Brain microvascular endothelial cell (primary cell): ENCODE results near the gene COL21A1.

ENCODE experiments used
- DNase-seq: peaks from one replicate; pipeline ENCODE4 v3.0.0-alpha.2; 2020
- H3K27ac ChIP-seq: fragments of 250-450 bp; sonication (Bioruptor Pico); 2 replicates; pipeline ENCODE4 v1.5.1; 2020; ENCODE audit warnings: mild to moderate bottlenecking, moderate library complexity
- H3K27me3 ChIP-seq: fragments of 250-450 bp; sonication (Bioruptor Pico); replicated peaks from 2 replicates; pipeline ENCODE4 v1.5.1; 2020; ENCODE audit warnings: mild to moderate bottlenecking
- H3K36me3 ChIP-seq: fragments of 250-450 bp; sonication (Bioruptor Pico); replicated peaks from 2 replicates; pipeline ENCODE4 v1.5.1; 2020; ENCODE audit warnings: mild to moderate bottlenecking
- H3K4me3 ChIP-seq: 2 replicates; pipeline ENCODE4 v1.5.1; 2011; ENCODE audit warnings: low read depth, mild to moderate bottlenecking, control low read depth, low read length, moderate library complexity
- CTCF ChIP-seq: IDR thresholded peaks from 2 replicates; pipeline ENCODE4 v1.5.1; 2011; ENCODE audit warnings: low read depth, mild to moderate bottlenecking, moderate library complexity, low read length, control low read depth, inconsistent platforms; ENCODE audit errors: missing control alignments
- in situ Hi-C: cut with HindIII; loops from 2 replicates; pipeline ENCODE4 v1.10.0; 2017; ENCODE audit warnings: low sequenced_read_pairs, low pct_ligation_motif_present

The COL21A1 gene

DNA sequence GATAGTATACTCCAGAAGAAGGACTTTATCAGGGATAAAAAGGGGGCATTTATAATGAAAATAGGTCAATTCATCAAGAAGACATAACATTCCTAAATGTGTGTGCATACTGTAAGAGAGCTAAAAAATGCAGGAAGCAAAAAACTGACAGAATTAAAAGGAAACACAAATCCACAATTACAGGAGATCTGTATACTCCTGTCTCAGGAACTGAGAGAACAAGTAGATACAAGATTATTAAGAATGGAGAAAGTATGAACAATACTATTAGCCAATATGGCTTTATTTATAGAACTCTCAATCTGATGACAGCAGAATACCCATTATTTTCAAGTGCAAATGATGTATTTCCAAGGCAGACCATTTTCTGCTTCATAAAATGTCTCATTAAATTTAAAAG lies 204.3 kb downstream of the COL21A1 start:
- no peak for TF ChIP-seq CTCF
- DNase-seq, result no peak
- in situ Hi-C loops, result no loop called here
- no peak overlapping the region for H3K4me3 ChIP-seq
- no peaks in the 10 kb centered on the region for H3K27me3 ChIP-seq
- H3K36me3 ChIP-seq, result no peaks in the 10 kb centered on the region
- no peak overlapping the region for H3K27ac ChIP-seq

- no peak overlapping the region for H3K27ac ChIP-seq
- no peaks in the 10 kb centered on the region for H3K27me3 ChIP-seq
- no peaks in the 10 kb centered on the region for H3K36me3 ChIP-seq
- TF ChIP-seq CTCF, result no peak
- DNase-seq, result no peak
- in situ Hi-C loops, result no loop called here
- H3K4me3 ChIP-seq, result no peak overlapping the region
Observed at GRCh38 chr6:56041591-56041990, 205.8 kb downstream of the COL21A1 start.

- Histone ChIP-seq H3K27me3 (no peaks in the 10 kb centered on the region), H3K4me3 (no peak overlapping the region), H3K27ac (peak overlapping the region; percentile 60), H3K36me3 (no peaks in the 10 kb centered on the region)
- in situ Hi-C loops, result no loop called here
- DNase-seq, result peak; percentile 22
- no peak for TF ChIP-seq CTCF
Observed at GRCh38 chr6:56040889-56041301, 206.5 kb downstream of the COL21A1 start.

DNA sequence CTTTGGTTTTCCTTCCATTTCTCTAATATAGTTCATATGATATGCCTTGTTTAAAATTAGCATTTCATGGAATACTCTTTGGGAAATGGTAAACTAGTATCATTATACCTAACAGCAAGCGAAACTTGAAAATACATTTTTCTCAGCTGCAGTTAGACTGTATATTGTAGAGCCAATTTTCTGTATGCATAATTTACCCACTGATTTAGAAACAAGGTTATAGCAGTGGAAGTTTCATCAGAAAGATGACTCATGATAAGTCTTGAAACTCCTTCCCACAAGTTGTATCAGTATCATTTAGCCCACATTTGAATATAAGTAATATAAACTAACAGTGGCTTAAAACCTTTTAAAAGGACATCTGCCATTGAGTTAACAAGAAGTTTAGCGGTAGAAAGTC lies 207.2 kb downstream of the COL21A1 start:
- H3K36me3 ChIP-seq, result no peaks in the 10 kb centered on the region
- no peaks in the 10 kb centered on the region for H3K27me3 ChIP-seq
- H3K27ac ChIP-seq, result peak overlapping the region; percentile 60
- TF ChIP-seq CTCF, result no peak
- no peak overlapping the region for H3K4me3 ChIP-seq
- DNase-seq, result no peak
- in situ Hi-C loops, result no loop called here

DNA sequence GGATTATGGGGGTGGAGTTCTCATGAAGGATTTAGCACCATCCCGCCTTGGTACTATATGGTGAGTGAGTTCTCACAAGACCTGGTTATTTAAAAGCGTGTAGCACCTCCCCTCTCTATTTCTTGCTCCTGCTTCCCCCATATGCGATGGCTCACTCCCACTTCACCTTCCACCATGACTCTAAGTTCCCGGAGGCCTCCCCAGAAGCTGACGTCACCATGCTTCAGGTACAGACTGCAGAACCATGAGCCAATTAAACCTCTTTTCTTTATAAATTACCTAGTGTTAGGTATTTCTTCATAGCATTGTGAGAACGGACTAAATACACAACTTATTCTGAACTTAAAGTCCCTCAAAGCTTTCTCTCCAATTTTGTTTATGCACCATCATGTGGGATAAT lies 208.6 kb downstream of the COL21A1 start:
- no peak for DNase-seq
- Histone ChIP-seq H3K4me3 (no peak overlapping the region), H3K36me3 (no peaks in the 10 kb centered on the region)

More for the DNA sequence above, 208.6 kb downstream of the COL21A1 start:
- H3K27ac ChIP-seq, result no peak overlapping the region
- in situ Hi-C loops, result no loop called here
- no peaks in the 10 kb centered on the region for H3K27me3 ChIP-seq
- no peak for TF ChIP-seq CTCF
